GM18951 (cell line): ENCODE measurements around the gene UST.
"Not testable (repeated sequence)": the region's sequence is repeated elsewhere in the genome, so short reads cannot be mapped to it uniquely, and the experiment has no call there.

Source experiments
- POLR2A ChIP-seq: IDR thresholded peaks from 4 replicates; pipeline ENCODE4 v1.6.1; 2011; ENCODE audit warnings: mild to moderate bottlenecking; ENCODE audit not compliant: insufficient read length, insufficient read depth; ENCODE audit errors: extremely low read depth
- in situ Hi-C: fragments of 300-500 bp; cut with MboI; formaldehyde crosslinking; loops from one replicate; pipeline ENCODE4 v1.12.0; 2022; ENCODE audit warnings: low sequenced_read_pairs, mixed read lengths, inconsistent platforms; ENCODE audit not compliant: unreplicated experiment

Gene UST

GRCh38 chr6:148971031-148971927, 224.4 kb downstream of the UST start:
- in situ Hi-C loops: no loop called here
- TF ChIP-seq POLR2A: no peak

- in situ Hi-C loops: no loop called here
- no peak for TF ChIP-seq POLR2A
These were observed 225.7 kb downstream of the UST start for GRCh38 chr6:148972481-148972880.

- TF ChIP-seq POLR2A: no peak
- in situ Hi-C loops: no loop called here
These were observed 226.8 kb downstream of the UST start for GRCh38 chr6:148973538-148974208.

- TF ChIP-seq POLR2A: no peak
- in situ Hi-C loops: no loop called here
These were observed 227.5 kb downstream of the UST start for GRCh38 chr6:148974351-148974750.

- in situ Hi-C loops: not testable (repeated sequence)
These were observed 231.5 kb downstream of the UST start for GRCh38 chr6:148978298-148978697.

- in situ Hi-C loops: no loop called here
- TF ChIP-seq POLR2A: no peak
These were observed 232.4 kb downstream of the UST start for GRCh38 chr6:148979014-148979901.

GRCh38 chr6:148980234-148980633, 233.4 kb downstream of the UST start:
- in situ Hi-C loops: no loop called here
- no peak for TF ChIP-seq POLR2A

- in situ Hi-C loops: no loop called here
- no peak for TF ChIP-seq POLR2A
These were observed 234.7 kb downstream of the UST start for GRCh38 chr6:148981515-148981914.

GRCh38 chr6:148983101-148983761, 236.4 kb downstream of the UST start:
- in situ Hi-C loops: no loop called here
- TF ChIP-seq POLR2A: no peak

GRCh38 chr6:148983966-148984365, 237.1 kb downstream of the UST start:
- no peak for TF ChIP-seq POLR2A
- in situ Hi-C loops: no loop called here

GRCh38 chr6:148984531-148985056, 237.8 kb downstream of the UST start:
- TF ChIP-seq POLR2A: no peak
- in situ Hi-C loops: no loop called here

- in situ Hi-C loops: no loop called here
- TF ChIP-seq POLR2A: no peak
These were observed 238.7 kb downstream of the UST start for GRCh38 chr6:148985499-148985898.
